SU-DHL-6 (cell line): Measurements from ENCODE around the gene GRID1.

Source experiments
- CTCF ChIP-seq: fragments of 200-600 bp; sonication (generic); IDR thresholded peaks from one replicate; pipeline ENCODE4 v1.5.1; 2017; ENCODE audit warnings: antibody characterized with exemption, mild to moderate bottlenecking, low read length, moderate library complexity; ENCODE audit not compliant: insufficient read depth, poor library complexity, severe bottlenecking
- EZH2phosphoT487 ChIP-seq: fragments of 200-600 bp; sonication (generic), shearing (Covaris generic); conservative IDR thresholded peaks from 2 replicates; pipeline ENCODE4 v1.6.1; 2018; ENCODE audit warnings: mild to moderate bottlenecking, antibody characterized with exemption, low read length, moderate library complexity, mixed read lengths

GRCh38 chr10:85926136-85926535 lies 440.5 kb downstream of the GRID1 start:
- TF ChIP-seq CTCF (no peak), EZH2phosphoT487 (no peak)
